Heart right ventricle (tissue), 16 donors: ENCODE results near the gene PLCG1. TPM values are rescaled to one million over a fixed set of nuclear protein-coding genes. Genes with fewer than 3 reads are reported as not detected.

Source experiments
- ATAC-seq, 8 donors: fragments of 200-7000 bp; cut with Tn5 transposase; one replicate each; pipeline ENCODE4 v1.9.1; 2020; ENCODE audit warnings: mild to moderate bottlenecking in 8 of 8, moderate library complexity in 8 of 8, moderate number of reproducible peaks in 1 of 8
- DNase-seq, 2 donors: peaks; one replicate each; pipeline ENCODE4 v3.0.0-alpha.2; 2020
- H3K27ac ChIP-seq, 10 donors: fragments of 200-600 bp; sonication (generic) in 2 of 10; one replicate each; pipeline versions ENCODE4 v1.5.0 to v1.8.0; 2020 to 2022; ENCODE audit warnings: mild to moderate bottlenecking in 3 of 10
- H3K27me3 ChIP-seq, 7 donors: fragments of 200-600 bp; one replicate each; pipeline ENCODE4 v1.8.0; 2021 to 2022; ENCODE audit warnings: mild to moderate bottlenecking in 2 of 7
- H3K36me3 ChIP-seq, 9 donors: fragments of 200-600 bp; sonication (generic) in 1 of 9; one replicate each; pipeline versions ENCODE4 v1.5.0 to v1.8.0; 2020 to 2022; ENCODE audit warnings: mild to moderate bottlenecking in 2 of 9
- H3K4me1 ChIP-seq, 9 donors: fragments of 200-600 bp; sonication (generic) in 1 of 9; one replicate each; pipeline versions ENCODE4 v1.5.0 to v1.8.0; 2020 to 2022; ENCODE audit warnings: mild to moderate bottlenecking in 4 of 9
- H3K4me3 ChIP-seq, 10 donors: fragments of 200-600 bp; sonication (generic) in 2 of 10; one replicate each; pipeline versions ENCODE4 v1.5.0 to v1.8.0; 2020 to 2022; ENCODE audit warnings: mild to moderate bottlenecking in 7 of 10, moderate library complexity in 2 of 10
- H3K9me3 ChIP-seq, 11 donors: fragments of 200-600 bp in 10 of 11; sonication (generic) in 2 of 11; one replicate each; pipeline versions ENCODE4 v1.5.0 to v1.8.0; 2013 to 2022; ENCODE audit warnings: mild to moderate bottlenecking in 2 of 11, control low read depth in 1 of 11, moderate library complexity in 1 of 11
- WGBS, 2 donors: extraction: QIAGEN DNeasy Blood & Tissue Kit; methylation state at CpG; one replicate each; pipeline ENCODE4 v1.1.7; 2013; ENCODE audit warnings: inconsistent platforms in 1 of 2; 5-methylcytosine and 5-hydroxymethylcytosine counted together
- intact Hi-C, 10 donors: fragments of 100-400 bp; cut with DNase I; formaldehyde crosslinking; loops; one replicate each; pipeline versions ENCODE4 v1.11.1 to v1.14.2; 2022
- polyA plus RNA-seq, 2 donors: library from polyadenylated mRNA; stranded (reverse); fragments of 200-250 nt; gene quantifications; one replicate each; pipeline ENCODE4 v1.2.3, GENCODE V29; 2013
- total RNA-seq, 10 donors: library from RNA; stranded (reverse); fragmentation: NEBNext Ultra II Directional in 3 of 10; extraction: Animal tissue kit (Norgen Biotek cat#: 25700) in 3 of 10; gene quantifications; one replicate each; pipeline versions ENCODE4 v1.2.1 to v1.2.4, GENCODE V29; 2021 to 2023
- TF ChIP-seq, protein P1 (sequence below), 9 donors: fragments of 200-600 bp; sonication (generic) in 2 of 9; IDR thresholded peaks; one replicate each; pipeline versions ENCODE4 v1.5.0 to v1.8.0; 2021 to 2022; ENCODE audit warnings: antibody characterized with exemption in 9 of 9, mild to moderate bottlenecking in 5 of 9, moderate library complexity in 1 of 9
- donor health status: Arrhythmogenic right ventricular cardiomyopathy.
- donor health status: ischemic (EF 13 %, LVEDD 7.1; RV severe dilation, severe dysfunction).
- donor health status: healthy with polysubstance abuse.
- donor health status: DM: no; HTN: yes; CAD: no.
- donor health status: DM: no; HTN: no; CAD: no.
- donor health status: ischemic (EF 25% LVEDD 6.9; RV normal size, moderate dysfunction).
- donor health status: ischemic (EF 25% LVEDD 5.7; RV mildly dilated, moderate dysfunction).
- donor health status: healthy.
- donor health status: DM: yes; HTN: yes; CAD: no.
- donor health status: Ischemic cardiomyopathy.
- donor health status: ischemic (EF 35%, LVEDD 5.7; RV mildly dilated, moderate dysfunction).
- donor health status: nonischemic (EF 11% LVEDD 7.7; RV severe dilation, severe dysfunction).
- donor health status: DM: yes; HTN: yes; CAD: no.
- donor health status: PGD.
- donor health status: ischemic (EF 29% LVEDD 5.4; RV normal size, mild dysfunction).
- donor health status: nonischemic (EF 23%, LVEDD 6.1; RV moderate dilation, normal function).

The PLCG1 gene
- total and polyA plus RNA-seq, 12 donors = 36.6 to 81.7 (median 47.9) TPM

DNA sequence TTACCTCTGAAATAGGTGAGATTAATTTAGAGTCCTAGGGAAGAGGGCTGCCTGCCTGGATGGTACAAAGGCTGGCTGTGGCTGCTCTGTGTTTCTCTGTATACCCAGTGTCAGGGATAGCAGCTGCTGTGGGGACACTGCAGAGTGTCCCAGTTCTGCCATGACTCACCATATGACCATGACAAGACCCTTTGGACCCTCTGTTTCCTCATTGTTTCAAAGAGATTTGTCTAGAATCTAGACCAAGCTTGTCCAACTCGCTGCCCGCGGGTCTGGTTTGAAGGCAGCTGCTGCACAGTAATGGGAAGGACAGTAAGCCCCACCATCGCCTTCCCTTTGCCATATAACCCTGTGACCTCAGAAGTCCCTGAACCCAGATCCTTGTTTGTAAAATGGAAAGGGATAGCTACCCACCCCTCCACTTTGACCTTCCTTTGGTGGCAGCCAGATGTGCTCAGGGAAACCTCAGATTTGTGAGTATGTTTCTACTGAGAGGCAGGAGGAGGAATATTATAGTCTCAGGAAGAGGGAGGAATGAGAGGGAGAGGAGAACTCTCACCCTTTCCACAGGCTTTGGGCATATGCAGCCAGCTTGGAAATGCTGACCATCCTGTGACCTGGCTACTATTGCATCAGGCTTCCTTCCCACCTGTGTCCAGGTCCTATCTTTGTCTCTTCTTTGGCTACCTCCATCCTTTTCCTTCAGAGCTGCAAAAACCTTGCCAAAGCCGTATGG lies 14.0 kb downstream of the PLCG1 start:
- no peak for ATAC-seq
- TF ChIP-seq, protein P1, sequence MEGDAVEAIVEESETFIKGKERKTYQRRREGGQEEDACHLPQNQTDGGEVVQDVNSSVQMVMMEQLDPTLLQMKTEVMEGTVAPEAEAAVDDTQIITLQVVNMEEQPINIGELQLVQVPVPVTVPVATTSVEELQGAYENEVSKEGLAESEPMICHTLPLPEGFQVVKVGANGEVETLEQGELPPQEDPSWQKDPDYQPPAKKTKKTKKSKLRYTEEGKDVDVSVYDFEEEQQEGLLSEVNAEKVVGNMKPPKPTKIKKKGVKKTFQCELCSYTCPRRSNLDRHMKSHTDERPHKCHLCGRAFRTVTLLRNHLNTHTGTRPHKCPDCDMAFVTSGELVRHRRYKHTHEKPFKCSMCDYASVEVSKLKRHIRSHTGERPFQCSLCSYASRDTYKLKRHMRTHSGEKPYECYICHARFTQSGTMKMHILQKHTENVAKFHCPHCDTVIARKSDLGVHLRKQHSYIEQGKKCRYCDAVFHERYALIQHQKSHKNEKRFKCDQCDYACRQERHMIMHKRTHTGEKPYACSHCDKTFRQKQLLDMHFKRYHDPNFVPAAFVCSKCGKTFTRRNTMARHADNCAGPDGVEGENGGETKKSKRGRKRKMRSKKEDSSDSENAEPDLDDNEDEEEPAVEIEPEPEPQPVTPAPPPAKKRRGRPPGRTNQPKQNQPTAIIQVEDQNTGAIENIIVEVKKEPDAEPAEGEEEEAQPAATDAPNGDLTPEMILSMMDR (IDR thresholded peaks at IDR 0.05) = no peak
- H3K27me3 ChIP-seq = no peaks in the 10 kb centered on the region
- H3K27ac ChIP-seq = peak overlapping the region; percentile 12 to 100 (median 75)
- no peaks in the 10 kb centered on the region for H3K9me3 ChIP-seq
- 79 to 83% methylated on average over 5 of the region's 5 CpGs for WGBS, 2 donors
- peaks cover 0 to 4% (median 0%) of the 10 kb centered on the region in 9 donors for H3K36me3 ChIP-seq
- H3K4me3 ChIP-seq = no peak overlapping the region
- DNase-seq = no peak
- intact Hi-C loops = no loop called here
- H3K4me1 ChIP-seq = peaks cover 36 to 100% (median 99%) of the 10 kb centered on the region in 9 donors

DNA sequence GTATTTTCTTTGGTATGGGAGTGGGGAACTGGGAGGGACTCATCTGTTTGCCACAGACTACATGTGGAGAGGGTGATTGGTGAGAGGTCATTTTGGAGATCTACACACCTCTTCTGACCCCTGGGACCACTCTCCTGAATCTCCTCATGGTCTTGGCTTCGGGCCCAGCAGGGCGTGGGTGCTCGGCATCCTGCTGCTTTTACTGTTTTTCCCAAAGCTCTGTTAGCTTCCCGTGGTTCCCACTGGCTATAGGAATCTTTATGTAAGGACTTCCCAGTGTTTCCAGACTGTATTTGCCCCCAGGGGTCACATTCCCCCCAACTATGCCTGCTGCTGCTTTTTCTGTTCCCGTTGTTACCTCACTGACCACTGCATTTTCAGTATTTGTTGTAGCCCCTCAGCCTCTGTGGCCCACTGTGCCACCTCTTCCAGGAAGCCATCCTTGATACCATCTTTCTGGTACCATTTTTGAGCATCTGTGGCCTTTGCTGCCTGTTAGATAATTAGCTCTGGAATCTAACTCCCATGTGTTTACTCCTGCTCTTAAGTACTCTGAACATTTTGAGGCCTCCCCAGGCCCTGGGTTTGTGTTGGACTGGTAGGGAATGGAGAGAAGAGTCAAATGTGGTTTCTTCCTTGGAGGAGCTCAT lies 14.9 kb downstream of the PLCG1 start:
- Histone ChIP-seq H3K27ac (peak overlapping the region; percentile 7 to 100 (median 75)), H3K27me3 (no peaks in the 10 kb centered on the region), H3K4me3 (no peak overlapping the region), H3K4me1 (peaks cover 37 to 100% (median 99%) of the 10 kb centered on the region in 9 donors), H3K36me3 (peaks cover 0 to 4% (median 0%) of the 10 kb centered on the region in 9 donors), H3K9me3 (no peaks in the 10 kb centered on the region)
- intact Hi-C loops = no loop called here
- WGBS, 2 donors = 39 to 41% methylated on average over 5 of the region's 5 CpGs
- TF ChIP-seq, protein P1 (IDR thresholded peaks at IDR 0.05) = no peak
- ATAC-seq = no peak
- no peak for DNase-seq

DNA sequence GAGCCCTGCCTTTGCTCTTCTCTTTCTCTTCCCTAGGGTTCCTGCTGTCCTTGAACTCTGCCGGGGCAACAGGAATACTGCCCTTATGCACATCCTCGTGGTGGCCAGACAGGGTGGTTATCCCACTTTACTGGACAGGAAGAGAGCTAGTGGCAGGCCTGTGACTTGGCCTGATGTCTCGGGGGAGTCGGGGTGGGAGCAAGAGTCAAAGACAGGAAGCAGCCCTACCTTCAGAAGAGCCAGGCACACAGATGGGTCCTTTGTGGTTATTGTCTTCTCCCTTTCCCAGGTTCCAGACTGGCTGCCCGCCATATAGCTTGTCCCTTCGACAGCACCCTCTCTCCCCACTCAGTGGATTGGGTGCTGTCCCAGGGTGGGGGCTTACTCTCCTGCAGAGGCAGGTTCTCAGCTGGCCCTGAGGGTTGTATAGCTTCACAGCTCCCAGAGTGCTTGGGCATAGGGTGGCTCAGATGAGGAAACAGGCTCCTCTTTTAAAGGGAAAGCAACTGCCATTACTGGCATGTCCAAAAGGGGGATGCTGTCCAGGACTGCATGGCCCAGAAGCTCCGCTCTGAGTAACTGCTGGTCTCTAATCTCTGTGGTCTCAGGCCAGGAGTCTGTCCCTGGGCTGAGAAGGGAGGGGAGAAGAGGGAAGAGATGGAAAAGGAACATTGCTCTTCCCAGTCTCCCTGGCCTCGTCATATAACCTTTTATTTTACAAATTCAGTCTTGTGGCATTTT lies 17.3 kb downstream of the PLCG1 start:
- WGBS, 2 donors = 43 to 49% methylated on average over 8 of the region's 8 CpGs
- DNase-seq = peak; percentile 50 to 55
- intact Hi-C loops = no loop called here

More for the DNA sequence above, 17.3 kb downstream of the PLCG1 start:
- peak overlapping the region; percentile 2 to 100 (median 64) for H3K27ac ChIP-seq
- H3K4me1 ChIP-seq = peaks cover 46 to 100% (median 99%) of the 10 kb centered on the region in 9 donors
- no peaks in the 10 kb centered on the region for H3K9me3 ChIP-seq
- H3K36me3 ChIP-seq = peaks cover 0 to 7% (median under 1%) of the 10 kb centered on the region in 9 donors
- TF ChIP-seq, protein P1 (IDR thresholded peaks at IDR 0.05) = peak in 3 of 9 donors; percentile 17 to 28 (median 25)
- peak; percentile 43 to 75 (median 60) for ATAC-seq
- H3K27me3 ChIP-seq = no peaks in the 10 kb centered on the region
- no peak overlapping the region for H3K4me3 ChIP-seq
